Stimulated activated CD4-positive, alpha-beta T cell treated with anti-CD3 and anti-CD28 coated beads, Interleukin-4, amount 100 ng/mL, for 1 hour (primary cell): ENCODE data around the gene ABCG1.

ENCODE experiments used
- DNase-seq: peaks from one replicate; pipeline ENCODE4 v3.0.0-alpha.2; 2020

The ABCG1 gene

GRCh38 chr21:42311160-42311559 lies 92.2 kb downstream of the ABCG1 start:
- no peak for DNase-seq

GRCh38 chr21:42311816-42312625 lies 93.1 kb downstream of the ABCG1 start:
- no peak for DNase-seq

GRCh38 chr21:42312626-42313104 lies 93.7 kb downstream of the ABCG1 start:
- no peak for DNase-seq

GRCh38 chr21:42313501-42313969 lies 94.6 kb downstream of the ABCG1 start:
- no peak for DNase-seq

- DNase-seq = no peak
Observed at GRCh38 chr21:42314616-42315295, 95.8 kb downstream of the ABCG1 start.

- no peak for DNase-seq
Observed at GRCh38 chr21:42315296-42315891, 96.5 kb downstream of the ABCG1 start, which contains the start of gene TFF3. Gene TFF3 (minus strand): TSS chr21:42315409. CDS start chr21:42315374, 35 bp downstream.

- DNase-seq = no peak
Observed at GRCh38 chr21:42316891-42317290, 98.0 kb downstream of the ABCG1 start.

GRCh38 chr21:42317341-42317741 lies 98.4 kb downstream of the ABCG1 start:
- no peak for DNase-seq

GRCh38 chr21:42317826-42318746 lies 99.1 kb downstream of the ABCG1 start:
- DNase-seq = no peak

GRCh38 chr21:42319376-42319775 lies 100.4 kb downstream of the ABCG1 start:
- DNase-seq = no peak

- DNase-seq = no peak
Observed at GRCh38 chr21:42319851-42320572, 101.1 kb downstream of the ABCG1 start.

- no peak for DNase-seq
Observed at GRCh38 chr21:42320791-42321190, 101.9 kb downstream of the ABCG1 start.

- no peak for DNase-seq
Observed at GRCh38 chr21:42321231-42321630, 102.3 kb downstream of the ABCG1 start.

- DNase-seq = no peak
Observed at GRCh38 chr21:42321845-42322244, 102.9 kb downstream of the ABCG1 start.

GRCh38 chr21:42324896-42325295 lies 106.0 kb downstream of the ABCG1 start:
- no peak for DNase-seq

- DNase-seq = no peak
Observed at GRCh38 chr21:42330380-42331371, 111.7 kb downstream of the ABCG1 start.

GRCh38 chr21:42331660-42332059 lies 112.7 kb downstream of the ABCG1 start:
- no peak for DNase-seq

- no peak for DNase-seq
Observed at GRCh38 chr21:42332557-42333317, 113.8 kb downstream of the ABCG1 start.

GRCh38 chr21:42336054-42336453 lies 117.1 kb downstream of the ABCG1 start:
- no peak for DNase-seq

GRCh38 chr21:42337276-42337675 lies 118.3 kb downstream of the ABCG1 start:
- DNase-seq = no peak
